GM20000 (cell line): Measurements from ENCODE around the gene TTC27.

Experiments
- DNase-seq: peaks from one replicate; pipeline ENCODE4 v3.0.0; 2012; ENCODE audit warnings: low spot score
- CTCF ChIP-seq: IDR thresholded peaks from 2 replicates; pipeline ENCODE4 v1.5.1; 2012; ENCODE audit warnings: mild to moderate bottlenecking, control low read depth; ENCODE audit errors: extremely low read depth, missing control alignments

The TTC27 gene

DNA sequence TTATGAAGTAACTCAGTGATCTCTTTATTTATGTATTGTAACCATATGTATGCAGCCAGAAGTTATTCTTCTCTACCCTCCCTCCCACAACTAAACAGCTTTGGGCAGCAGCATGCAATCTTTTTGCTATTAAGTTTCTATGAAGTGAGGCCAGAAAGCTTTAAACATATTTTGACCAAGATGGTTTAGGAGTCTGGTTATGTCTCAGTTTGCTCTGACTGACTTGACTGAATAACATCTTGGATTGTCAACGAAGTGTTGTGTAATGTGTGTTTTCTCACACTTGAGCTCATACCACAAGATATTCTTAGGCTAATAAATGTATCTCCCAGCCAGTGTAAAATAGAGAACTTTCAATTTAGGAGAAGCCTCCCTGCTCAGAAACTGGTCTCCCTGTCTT is 104.3 kb downstream of the TTC27 start:
- TF ChIP-seq CTCF = no peak
- no peak for DNase-seq

GRCh38 chr2:32732912-32733472 is 105.1 kb downstream of the TTC27 start:
- DNase-seq = no peak
- TF ChIP-seq CTCF = no peak

- no peak for TF ChIP-seq CTCF
- DNase-seq = no peak
Measured at GRCh38 chr2:32735348-32735747, 107.5 kb downstream of the TTC27 start.

GRCh38 chr2:32738939-32739338 is 111.1 kb downstream of the TTC27 start:
- TF ChIP-seq CTCF = no peak

DNA sequence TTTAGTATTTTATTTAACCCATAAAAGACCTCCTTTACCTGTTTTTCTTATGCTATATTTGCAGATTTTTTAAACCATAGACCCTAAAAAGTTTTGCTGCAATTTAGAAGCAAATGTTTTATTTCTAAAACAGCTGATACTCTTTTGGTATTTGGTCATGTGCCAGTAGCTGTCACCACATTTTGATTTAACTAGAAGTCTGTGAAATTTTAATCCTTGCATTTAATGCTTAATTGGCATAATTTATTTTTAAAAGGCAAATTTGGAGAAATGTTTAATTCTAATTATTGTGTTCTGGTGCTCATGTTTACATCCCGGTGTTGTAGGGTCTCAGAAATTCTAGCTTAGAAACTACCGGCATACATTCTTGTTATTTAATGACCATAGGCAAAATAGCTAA is 111.8 kb downstream of the TTC27 start:
- no peak for DNase-seq
- TF ChIP-seq CTCF = no peak

More at GRCh38 chr2:32738939-32739338, 111.1 kb downstream of the TTC27 start:
- DNase-seq = no peak

- DNase-seq = no peak
- TF ChIP-seq CTCF = no peak
Measured at GRCh38 chr2:32741575-32741974, 113.7 kb downstream of the TTC27 start.

- TF ChIP-seq CTCF = no peak
- no peak for DNase-seq
Measured at GRCh38 chr2:32742376-32742775, 114.5 kb downstream of the TTC27 start.
